ENCODE measurements around the gene MOXD1.
"Not testable (repeated sequence)": the region's sequence is repeated elsewhere in the genome, so short reads cannot be mapped to it uniquely, and the experiment has no call there.

Gene MOXD1

DNA sequence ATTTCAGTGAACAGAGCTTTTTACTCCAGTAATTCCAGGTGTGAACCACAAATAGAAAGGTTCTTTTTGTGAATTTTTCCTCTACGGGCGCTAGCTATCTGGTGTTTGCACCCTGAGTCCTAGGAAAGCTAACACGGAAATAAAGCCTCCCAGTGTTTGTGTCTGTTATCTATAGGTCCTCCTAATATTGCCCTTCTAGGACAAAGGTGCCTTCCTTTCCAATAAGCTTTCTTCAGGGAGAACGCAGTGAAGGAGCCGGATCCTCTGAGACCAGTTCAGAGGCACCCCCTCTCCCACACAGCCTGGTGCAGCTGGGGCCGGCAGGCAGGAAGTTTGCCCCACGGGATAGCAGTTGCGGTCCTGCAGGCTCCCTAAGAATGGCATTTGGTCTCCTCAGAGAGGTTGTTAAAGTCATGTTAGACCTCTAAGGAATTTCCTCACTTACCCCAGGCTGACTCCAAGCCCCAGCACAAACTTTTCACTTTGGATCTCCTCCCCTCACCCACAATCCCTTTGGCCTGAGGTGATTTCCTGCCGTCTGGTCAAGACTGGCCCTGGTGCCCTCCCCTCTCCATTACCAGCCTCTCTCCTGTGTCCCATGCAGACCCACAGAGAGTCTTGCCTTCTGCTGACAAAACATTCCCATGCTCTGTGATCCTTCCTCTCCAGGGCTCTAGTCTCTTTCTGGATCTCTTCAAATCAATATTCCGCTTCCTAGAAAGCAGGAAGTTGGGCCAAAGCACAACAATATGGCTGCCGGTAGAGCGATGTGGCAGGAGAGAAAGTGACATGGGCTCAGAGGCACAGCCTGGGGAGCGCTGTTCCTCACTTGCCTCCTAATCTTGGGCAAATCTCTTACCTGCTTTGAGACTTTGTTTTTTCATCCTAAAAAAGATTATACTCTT, 126.0 kb downstream of the MOXD1 start:
- Histone ChIP-seq H3K27me3 (peaks cover 28% of the 10 kb centered on the region), H3K4me1 (ENCODE audit: control insufficient read depth in 1 of 2, insufficient read depth in 1 of 2, low read depth in 1 of 2, low read length in 1 of 2) (no peaks in the 10 kb centered on the region), H3K9me3 (no peaks in the 10 kb centered on the region), H3K4me3 (ENCODE audit: low read depth in 1 of 2, low read length in 1 of 2) (no peak overlapping the region), H3K36me3 (no peaks in the 10 kb centered on the region), H3K27ac (no peak overlapping the region)
- TF ChIP-seq, protein P1, sequence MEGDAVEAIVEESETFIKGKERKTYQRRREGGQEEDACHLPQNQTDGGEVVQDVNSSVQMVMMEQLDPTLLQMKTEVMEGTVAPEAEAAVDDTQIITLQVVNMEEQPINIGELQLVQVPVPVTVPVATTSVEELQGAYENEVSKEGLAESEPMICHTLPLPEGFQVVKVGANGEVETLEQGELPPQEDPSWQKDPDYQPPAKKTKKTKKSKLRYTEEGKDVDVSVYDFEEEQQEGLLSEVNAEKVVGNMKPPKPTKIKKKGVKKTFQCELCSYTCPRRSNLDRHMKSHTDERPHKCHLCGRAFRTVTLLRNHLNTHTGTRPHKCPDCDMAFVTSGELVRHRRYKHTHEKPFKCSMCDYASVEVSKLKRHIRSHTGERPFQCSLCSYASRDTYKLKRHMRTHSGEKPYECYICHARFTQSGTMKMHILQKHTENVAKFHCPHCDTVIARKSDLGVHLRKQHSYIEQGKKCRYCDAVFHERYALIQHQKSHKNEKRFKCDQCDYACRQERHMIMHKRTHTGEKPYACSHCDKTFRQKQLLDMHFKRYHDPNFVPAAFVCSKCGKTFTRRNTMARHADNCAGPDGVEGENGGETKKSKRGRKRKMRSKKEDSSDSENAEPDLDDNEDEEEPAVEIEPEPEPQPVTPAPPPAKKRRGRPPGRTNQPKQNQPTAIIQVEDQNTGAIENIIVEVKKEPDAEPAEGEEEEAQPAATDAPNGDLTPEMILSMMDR (IDR thresholded peaks at IDR 0.05): no peak

DNA sequence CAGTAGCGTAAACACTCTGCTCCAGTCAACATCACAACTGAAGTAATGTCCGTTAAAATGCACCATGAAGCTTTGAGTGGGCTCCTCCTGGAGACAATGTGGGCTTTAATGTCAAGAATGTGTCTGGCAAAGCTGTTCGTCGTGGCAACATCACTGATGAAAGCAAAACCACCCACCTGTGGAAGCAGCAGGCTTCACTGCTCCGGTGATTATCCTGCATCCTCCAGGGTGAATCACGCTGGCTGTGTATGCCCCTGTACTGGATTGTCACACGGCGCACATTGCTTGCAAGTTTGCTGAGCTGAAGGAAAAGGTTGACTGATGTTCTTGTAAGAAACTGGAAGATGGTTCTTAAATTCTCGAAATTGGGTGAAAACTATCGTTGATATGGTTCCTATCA, 128.5 kb downstream of the MOXD1 start:
- Histone ChIP-seq H3K4me1 (ENCODE audit: control insufficient read depth in 1 of 2, insufficient read depth in 1 of 2, low read depth in 1 of 2, low read length in 1 of 2) (no peaks in the 10 kb centered on the region), H3K27me3 (peaks cover 23% of the 10 kb centered on the region), H3K4me3 (ENCODE audit: low read depth in 1 of 2, low read length in 1 of 2) (no peak overlapping the region), H3K27ac (no peak overlapping the region), H3K36me3 (no peaks in the 10 kb centered on the region), H3K9me3 (no peaks in the 10 kb centered on the region)
- TF ChIP-seq, protein P1 (IDR thresholded peaks at IDR 0.05): no peak

GRCh38 chr6:132270726-132271402, 130.4 kb downstream of the MOXD1 start:
- TF ChIP-seq, protein P1 (IDR thresholded peaks at IDR 0.05): no peak
- Histone ChIP-seq H3K9me3 (no peaks in the 10 kb centered on the region), H3K27ac (no peak overlapping the region), H3K4me3 (ENCODE audit: low read depth in 1 of 2, low read length in 1 of 2) (no peak overlapping the region), H3K4me1 (ENCODE audit: control insufficient read depth in 1 of 2, insufficient read depth in 1 of 2, low read depth in 1 of 2, low read length in 1 of 2) (no peaks in the 10 kb centered on the region), H3K36me3 (no peaks in the 10 kb centered on the region), H3K27me3 (peaks cover 8% of the 10 kb centered on the region)

- H3K4me1 ChIP-seq (ENCODE audit: control insufficient read depth in 1 of 2, insufficient read depth in 1 of 2, low read depth in 1 of 2, low read length in 1 of 2); H3K9me3 ChIP-seq; H3K27ac ChIP-seq; H3K36me3 ChIP-seq; H3K27me3 ChIP-seq; H3K4me3 ChIP-seq (ENCODE audit: low read depth in 1 of 2, low read length in 1 of 2): not testable (repeated sequence)
Measured at GRCh38 chr6:132268666-132269065, 132.6 kb downstream of the MOXD1 start.

GRCh38 chr6:132268209-132268608, 133.1 kb downstream of the MOXD1 start:
- TF ChIP-seq, protein P1 (IDR thresholded peaks at IDR 0.05): no peak
- H3K27ac ChIP-seq: no peak overlapping the region
- no peaks in the 10 kb centered on the region for H3K36me3 ChIP-seq
- H3K4me1 ChIP-seq (ENCODE audit: control insufficient read depth in 1 of 2, insufficient read depth in 1 of 2, low read depth in 1 of 2, low read length in 1 of 2): no peaks in the 10 kb centered on the region
- H3K27me3 ChIP-seq: no peaks in the 10 kb centered on the region
- no peak overlapping the region for H3K4me3 ChIP-seq (ENCODE audit: low read depth in 1 of 2, low read length in 1 of 2)
- no peaks in the 10 kb centered on the region for H3K9me3 ChIP-seq

Data from neutrophil (primary cell).